HK-2 (cell line): ENCODE data around the gene DCK.

Experiments
- DNase-seq: peaks from one replicate; pipeline ENCODE4 v3.0.0-alpha.2; 2018; ENCODE audit not compliant: unreplicated experiment

The DCK gene

GRCh38 chr4:71064521-71064920, 71.1 kb downstream of the DCK start:
- DNase-seq, result no peak

DNA sequence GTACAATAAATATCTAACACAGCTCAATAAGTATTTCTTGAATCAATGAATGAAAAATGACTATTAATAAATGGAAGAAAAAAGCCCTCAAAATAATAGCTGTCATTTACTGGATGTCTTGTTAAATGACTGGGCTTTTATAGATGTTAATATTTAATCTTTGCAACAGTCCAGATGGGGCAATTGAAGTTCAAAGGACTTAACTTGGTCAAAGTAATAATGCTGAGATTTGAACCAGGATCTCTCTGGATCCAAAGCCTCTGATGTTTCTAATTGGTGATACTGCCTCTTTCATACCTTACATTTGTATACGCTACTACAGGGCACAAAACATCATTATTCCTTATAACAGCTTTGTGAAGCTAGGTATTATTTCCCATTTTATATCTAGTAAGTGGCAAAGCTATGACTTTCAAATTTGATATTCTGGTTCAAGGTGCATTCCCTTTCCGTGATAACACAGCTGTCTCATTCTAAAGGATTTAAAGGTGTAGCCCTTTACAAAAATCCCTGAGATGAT, 72.6 kb downstream of the DCK start:
- DNase-seq, result no peak

DNA sequence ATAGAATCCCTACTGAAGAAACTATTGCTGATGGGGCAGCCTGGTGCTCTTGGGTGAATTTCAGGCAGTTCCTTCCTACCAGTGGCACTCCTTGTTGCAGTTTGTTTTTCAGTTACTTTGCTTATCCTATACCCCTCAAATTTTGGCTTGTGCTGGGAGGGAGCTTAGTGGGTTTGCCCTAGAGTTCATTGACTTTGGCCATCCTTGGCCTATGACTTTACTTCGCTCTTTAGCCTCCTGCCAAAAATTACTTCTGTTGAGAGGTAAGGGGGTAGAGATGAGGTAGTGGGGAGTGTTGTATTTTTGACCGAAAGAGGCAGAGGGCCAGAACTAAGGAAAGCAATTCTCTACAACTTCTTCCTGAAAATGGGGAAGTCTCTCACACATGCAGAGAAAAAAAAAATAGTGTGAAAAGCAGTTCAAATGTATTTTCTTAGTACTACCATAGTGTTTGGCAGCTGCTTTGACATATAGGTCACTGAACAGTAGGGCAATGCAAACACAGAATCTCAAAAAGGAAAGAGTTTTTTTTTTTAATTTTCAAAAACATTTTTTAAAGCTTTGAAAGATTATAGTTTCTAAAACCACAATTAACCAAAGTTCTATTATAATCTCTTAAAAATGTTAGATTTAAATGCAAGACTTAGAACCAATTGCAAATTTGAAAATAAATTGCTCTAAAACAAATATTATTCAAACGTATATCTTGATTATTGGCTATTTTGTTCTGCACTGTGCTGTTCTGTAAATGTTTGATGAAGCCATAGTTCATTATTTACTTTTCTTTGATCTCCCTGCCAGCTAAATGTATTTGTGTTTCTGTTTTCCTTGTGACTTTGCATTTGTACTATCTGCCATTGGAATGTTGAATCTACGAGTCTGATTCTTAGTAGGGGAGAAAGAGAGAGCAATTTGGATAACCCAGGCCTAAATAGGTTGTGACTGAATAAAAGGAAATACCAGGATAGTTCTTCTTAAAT, 73.6 kb downstream of the DCK start:
- no peak for DNase-seq

DNA sequence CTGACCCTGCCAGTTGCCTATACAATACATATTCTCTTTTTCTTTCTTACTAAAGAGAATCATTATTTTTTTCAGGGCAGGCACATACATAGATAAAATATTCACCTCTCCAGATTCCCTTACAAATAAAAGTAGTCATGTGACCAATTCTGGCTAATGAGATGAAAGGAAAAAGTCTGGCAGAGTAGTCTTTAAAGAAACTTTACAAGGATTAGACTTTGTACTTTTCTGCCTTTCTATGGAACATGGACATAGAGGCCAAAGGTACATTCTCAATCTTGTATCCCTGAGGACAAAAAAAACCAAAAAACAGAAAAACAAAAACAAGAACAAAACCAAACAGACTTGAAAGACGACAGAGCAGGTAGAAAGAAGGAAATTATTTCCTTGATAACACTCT, 75.6 kb downstream of the DCK start:
- DNase-seq, result no peak

DNA sequence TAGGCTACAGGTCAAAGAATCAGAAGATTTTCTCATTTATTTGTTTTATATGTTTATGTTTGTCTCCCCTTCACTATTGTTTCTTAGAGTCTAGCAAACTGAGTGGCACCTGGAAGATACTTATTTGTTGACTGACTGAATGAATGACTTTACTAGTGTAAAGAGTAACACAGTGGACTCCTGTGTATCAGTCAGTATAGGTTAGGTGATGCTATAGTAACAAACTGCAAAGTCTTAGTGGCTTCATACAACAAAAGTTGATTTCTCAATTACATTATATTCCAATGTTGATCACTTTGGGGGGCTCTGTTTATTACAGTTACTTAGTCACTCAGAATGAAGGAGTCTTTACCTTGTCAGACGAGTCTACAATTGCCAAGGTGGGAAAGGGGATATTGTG, 76.6 kb downstream of the DCK start:
- no peak for DNase-seq

- DNase-seq, result no peak
Observed at GRCh38 chr4:71074452-71075299, 81.2 kb downstream of the DCK start.
